NCI-H1436 treated with DMSO at 0.1 percent for 48 hours (cell line): ENCODE data around the gene C9.
"Not testable (repeated sequence)": the region's sequence is repeated elsewhere in the genome, so short reads cannot be mapped to it uniquely, and the experiment has no call there.

ENCODE experiments used
- DNase-seq: peaks from one replicate; lab custom pipeline; 2025; lab: John Stamatoyannopoulos, UW

Gene C9

GRCh38 chr5:39371367-39371635 lies 7.0 kb upstream of the C9 start:
- no peak for DNase-seq

- no peak for DNase-seq
Observed at GRCh38 chr5:39370555-39371366, 6.5 kb upstream of the C9 start.

GRCh38 chr5:39369123-39369815 lies 5.0 kb upstream of the C9 start:
- no peak for DNase-seq

- DNase-seq: no peak
Observed at GRCh38 chr5:39368116-39368515, 3.8 kb upstream of the C9 start.

GRCh38 chr5:39367711-39368110 lies 3.4 kb upstream of the C9 start:
- DNase-seq: no peak

GRCh38 chr5:39363217-39363616 lies 1.1 kb downstream of the C9 start:
- DNase-seq: no peak

GRCh38 chr5:39362646-39363045 lies 1.6 kb downstream of the C9 start:
- DNase-seq: no peak

GRCh38 chr5:39361306-39361705 lies 3.0 kb downstream of the C9 start:
- no peak for DNase-seq

GRCh38 chr5:39360471-39361111 lies 3.7 kb downstream of the C9 start:
- no peak for DNase-seq

- DNase-seq: no peak
Observed at GRCh38 chr5:39356263-39356662, 8.0 kb downstream of the C9 start.

GRCh38 chr5:39355324-39355723 lies 9.0 kb downstream of the C9 start:
- DNase-seq: no peak

- DNase-seq: no peak
Observed at GRCh38 chr5:39353717-39354399, 10.4 kb downstream of the C9 start.

- no peak for DNase-seq
Observed at GRCh38 chr5:39352951-39353350, 11.3 kb downstream of the C9 start.

- DNase-seq: no peak
Observed at GRCh38 chr5:39352170-39352569, 12.1 kb downstream of the C9 start.

- DNase-seq: no peak
Observed at GRCh38 chr5:39349484-39349883, 14.8 kb downstream of the C9 start.

- DNase-seq: no peak
Observed at GRCh38 chr5:39342460-39342859, 21.8 kb downstream of the C9 start.

GRCh38 chr5:39341896-39342295 lies 22.4 kb downstream of the C9 start:
- DNase-seq: no peak

- no peak for DNase-seq
Observed at GRCh38 chr5:39340506-39340905, 23.8 kb downstream of the C9 start.

- DNase-seq: no peak
Observed at GRCh38 chr5:39337252-39337915, 26.9 kb downstream of the C9 start.

- not testable (repeated sequence) for DNase-seq
Observed at GRCh38 chr5:39334296-39334695, 30.0 kb downstream of the C9 start.

- no peak for DNase-seq
Observed at GRCh38 chr5:39333104-39333503, 31.2 kb downstream of the C9 start.

GRCh38 chr5:39331861-39332381 lies 32.4 kb downstream of the C9 start:
- no peak for DNase-seq
